Ovary (tissue), 3 donors: ENCODE results near the gene FLVCR2.

Experiments
- CTCF ChIP-seq, 3 donors: fragments of 450-650 bp in 2 of 3; fragments of 200-600 bp in 1 of 3; IDR thresholded peaks; one replicate each; pipeline versions ENCODE4 v1.5.1 to v1.8.0; 2016 to 2022; ENCODE audit warnings: antibody characterized with exemption in 3 of 3, mild to moderate bottlenecking in 1 of 3
- EP300 ChIP-seq: sonication (generic); formaldehyde crosslinking; IDR thresholded peaks from one replicate; pipeline ENCODE4 v1.6.1; 2017; ENCODE audit warnings: antibody characterized with exemption
- POLR2A ChIP-seq: fragments of 450-650 bp; IDR thresholded peaks from one replicate; pipeline ENCODE4 v1.6.1; 2017; ENCODE audit warnings: antibody characterized with exemption, mild to moderate bottlenecking, moderate library complexity
- donor health status: DM: no; HTN: no; CAD: no.

GRCh38 chr14:75563931-75564330 is 14.5 kb upstream of the FLVCR2 start:
- TF ChIP-seq CTCF (IDR thresholded peaks at IDR 0.05) (no peak), POLR2A (no peak), EP300 (no peak)
